Measurements from ENCODE around the gene GABRB2.
"Not testable (repeated sequence)": the region's sequence is repeated elsewhere in the genome, so short reads cannot be mapped to it uniquely, and the experiment has no call there.

The GABRB2 gene

DNA sequence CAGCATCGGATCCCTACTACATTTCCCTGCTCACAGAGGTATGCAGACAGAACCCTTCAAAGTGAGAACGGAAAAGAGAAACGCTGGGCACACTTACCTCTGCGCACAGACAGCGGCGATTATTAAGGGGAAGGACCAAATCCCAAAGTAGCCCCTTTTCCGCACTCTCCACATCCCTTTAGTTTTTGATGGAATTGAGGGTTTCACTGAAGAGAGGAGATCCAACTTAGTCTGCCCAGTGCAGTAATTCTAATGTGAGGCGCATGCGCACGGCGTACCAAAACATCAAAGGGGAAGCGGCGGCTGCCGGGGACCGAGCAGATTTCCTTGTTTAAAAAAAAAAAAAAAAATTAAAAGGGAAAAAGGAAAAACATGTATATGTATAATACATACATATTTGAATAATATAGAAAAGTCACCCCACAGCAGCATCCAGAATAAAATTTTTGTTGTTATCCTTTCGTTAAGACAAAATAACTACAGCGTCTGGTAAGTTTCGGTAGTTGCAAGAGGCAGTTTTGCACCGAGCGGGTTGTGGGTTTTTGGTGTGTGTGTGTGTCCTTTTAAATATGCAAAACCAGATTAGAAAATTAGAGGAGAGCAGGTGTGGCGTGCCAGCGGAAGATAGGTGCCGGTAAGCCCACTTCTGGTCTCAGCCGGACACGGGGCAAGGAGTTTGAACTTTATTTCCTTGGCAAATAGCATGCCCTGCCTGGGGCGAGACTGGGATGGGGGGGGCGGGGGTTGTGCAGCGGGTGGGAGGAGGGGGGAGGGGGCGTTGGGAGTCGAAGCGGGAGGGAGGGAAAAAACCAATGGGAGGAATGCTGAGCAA lies at the start of gene GABRB2:
TSS of gene GABRB2 (minus strand) at position 256 of the 832 bp plus-strand sequence. CDS start at position 174, 82 bp downstream.
- no peak for DNase-seq

DNA sequence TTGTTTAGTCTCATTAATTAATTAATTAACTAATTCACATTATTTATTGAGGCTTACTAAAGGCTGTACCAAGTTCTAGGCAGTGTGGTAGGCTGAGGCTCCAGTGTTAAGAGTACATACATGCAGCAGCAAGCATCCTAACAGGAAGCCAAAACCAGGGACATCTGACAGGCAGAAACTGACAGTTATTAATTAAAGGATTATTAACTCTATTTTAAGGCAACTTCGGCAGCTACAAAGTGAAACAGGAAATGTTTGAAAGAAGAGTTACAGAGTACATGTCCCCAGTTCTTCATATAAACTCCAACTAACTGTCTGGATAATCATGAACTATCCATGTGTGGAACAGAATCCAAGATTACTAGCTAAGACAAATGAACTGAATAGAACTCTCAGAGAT lies 39.3 kb upstream of the GABRB2 start:
- no peak for DNase-seq

DNA sequence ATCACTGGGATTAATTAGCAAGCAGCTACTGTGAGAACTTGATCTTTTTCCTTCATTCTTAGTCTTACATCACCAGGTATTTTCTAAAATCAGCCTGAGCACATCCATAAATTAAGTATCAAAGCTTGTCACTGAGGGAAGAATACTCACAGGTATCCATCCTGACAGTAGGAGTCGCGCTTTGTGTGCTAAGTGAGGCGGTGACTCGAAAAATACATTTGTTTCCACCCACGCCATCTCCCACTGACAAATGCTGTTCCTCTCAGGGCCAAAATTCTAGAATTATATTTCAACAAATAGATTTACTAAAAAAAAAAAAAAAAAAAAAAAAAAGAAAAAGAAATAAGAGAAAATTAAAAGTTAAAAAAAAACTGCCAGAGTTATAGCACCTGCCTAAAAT lies 34.1 kb upstream of the GABRB2 start:
- no peak for DNase-seq

DNA sequence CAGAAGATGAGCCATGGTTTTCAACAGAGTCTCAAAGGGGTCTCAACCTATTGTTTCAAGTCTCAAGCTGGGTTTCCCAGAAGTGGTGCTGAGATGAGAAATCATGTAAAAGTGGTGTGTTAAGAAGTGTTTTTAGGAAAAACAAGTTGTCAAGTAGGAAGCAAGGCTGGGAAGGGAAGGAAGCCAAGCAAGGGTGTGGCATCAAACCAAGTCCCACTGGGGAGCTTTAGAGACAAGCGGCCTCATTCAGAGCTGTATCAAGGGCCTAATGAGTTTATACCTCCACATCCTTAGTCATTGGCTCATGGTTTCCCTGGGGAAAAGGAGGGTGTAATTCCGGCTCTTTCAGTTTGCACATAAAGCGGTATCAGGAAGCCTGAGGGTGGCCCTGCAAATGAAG lies 26.4 kb upstream of the GABRB2 start:
- DNase-seq, result no peak

DNA sequence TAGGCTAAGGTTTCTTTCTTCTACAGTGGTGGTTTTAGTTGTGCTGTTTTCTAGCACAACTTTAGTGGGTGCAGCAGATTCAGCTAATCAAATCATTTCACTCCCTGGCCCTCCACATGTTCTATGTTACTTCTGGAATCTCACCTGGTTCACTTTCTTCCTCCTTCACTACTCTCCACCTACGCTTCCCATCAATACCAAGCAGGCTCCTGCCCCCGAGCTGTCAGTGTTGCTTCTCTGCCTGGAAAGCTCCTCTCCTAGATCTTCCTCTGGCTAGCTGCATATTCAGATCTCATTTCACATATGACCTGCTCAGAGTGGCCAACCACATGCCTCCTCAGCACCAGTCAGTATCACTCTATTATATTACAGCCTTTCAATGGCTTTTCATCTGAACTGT lies 19.6 kb upstream of the GABRB2 start:
- DNase-seq, result no peak

DNA sequence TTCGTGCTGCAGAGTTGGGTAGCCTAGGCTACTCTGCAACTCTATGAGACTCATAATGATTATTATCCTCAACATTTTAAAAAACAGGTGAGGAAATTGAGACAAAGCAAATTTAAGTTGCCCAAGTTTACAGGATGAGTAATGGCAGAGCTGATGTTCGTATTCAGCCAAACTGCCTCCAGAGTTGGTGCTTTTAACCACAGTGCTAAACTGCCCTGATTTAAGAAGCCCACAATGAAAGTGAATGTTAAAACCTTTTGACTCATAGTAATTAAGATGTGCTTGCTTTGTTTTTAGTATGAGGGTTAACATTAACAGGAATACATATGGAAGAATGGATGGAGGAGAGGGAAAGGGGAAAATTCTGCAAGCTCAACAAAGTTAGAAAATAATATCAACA lies 15.9 kb upstream of the GABRB2 start:
- DNase-seq, result no peak

DNA sequence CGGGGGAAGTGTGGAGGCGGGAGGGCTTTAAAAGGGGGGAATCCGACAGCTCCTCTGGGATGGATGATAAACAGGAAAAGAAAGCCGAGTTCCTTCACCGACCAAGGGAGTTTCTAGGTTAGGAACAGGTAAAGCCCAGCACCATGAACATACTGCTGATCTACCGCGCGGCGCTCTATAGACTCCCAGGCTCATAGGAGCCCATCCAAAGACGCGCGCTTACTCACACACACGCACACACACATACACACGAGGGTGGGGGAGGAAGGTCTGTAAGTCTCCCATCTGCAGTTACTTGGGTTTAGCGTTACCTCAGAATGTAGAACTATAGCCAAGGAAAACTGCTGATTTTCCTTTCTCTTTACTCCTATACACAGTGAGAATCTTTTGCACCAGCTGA lies 2.6 kb upstream of the GABRB2 start:
- DNase-seq, result no peak

DNA sequence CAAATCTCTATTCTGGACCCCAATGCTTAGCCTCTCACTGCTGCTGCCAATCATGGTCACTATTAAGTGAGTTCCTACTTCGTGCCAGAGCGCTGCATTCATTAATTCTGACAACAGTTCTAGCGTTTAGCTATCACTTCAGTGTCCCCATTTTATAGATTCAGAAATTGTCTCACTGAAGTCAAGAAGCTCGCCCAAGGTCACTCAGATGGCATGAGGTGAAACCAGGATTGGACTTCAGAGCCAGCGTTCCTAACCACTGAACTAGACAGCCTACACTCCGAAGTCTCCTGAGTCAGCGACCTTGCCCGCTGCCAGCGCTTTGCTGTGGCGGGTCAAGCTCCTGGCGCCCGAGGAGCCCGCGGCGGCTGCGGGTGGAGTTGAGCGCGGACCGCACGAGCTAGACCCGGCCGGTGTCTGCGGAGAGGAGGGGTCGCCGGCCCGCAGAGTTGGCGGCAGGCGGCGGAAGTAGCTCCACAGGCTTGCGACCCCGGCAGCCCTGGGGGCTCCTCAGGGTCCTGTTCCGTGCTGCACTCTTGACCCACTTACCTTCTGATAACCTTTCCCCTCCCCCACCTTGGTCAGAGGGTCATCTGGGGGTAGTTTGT lies 2.1 kb upstream of the GABRB2 start:
- no peak for DNase-seq

DNA sequence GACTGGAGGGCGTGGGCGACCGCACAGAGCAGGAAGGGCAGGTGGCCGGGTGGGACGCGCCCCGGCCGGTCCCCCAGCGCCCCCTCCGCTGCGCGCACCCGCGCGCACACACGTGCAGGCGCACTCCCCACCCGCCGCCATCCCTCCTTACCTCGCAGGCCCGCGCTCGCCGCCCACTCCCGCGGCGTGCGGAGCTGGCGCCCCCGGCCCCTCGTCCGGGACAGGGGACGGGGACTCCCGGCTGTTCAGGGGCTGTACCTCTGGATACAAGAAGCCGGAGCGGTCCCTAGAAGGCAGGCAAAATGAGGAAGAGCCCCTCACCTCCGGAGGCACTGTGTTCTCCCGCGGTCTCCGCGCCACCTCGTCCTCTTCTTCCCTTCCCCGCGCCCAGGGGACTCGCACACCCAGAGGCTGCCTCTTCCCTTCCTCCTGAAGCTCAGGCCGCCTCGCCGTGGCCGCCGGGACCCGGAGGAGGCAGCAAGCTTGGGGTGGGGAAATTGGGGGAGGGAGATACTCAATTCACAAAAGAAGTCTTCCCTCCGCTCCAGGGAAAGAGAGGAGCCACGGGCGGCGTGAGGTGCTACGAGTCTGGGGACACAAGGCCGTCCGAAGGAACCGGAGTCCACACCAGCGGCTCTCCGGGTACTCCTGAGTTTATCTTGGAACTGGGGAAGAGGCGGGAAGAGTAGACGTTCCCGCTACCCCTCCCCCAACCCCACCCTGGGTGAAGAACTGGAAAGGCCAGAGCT lies 1.4 kb upstream of the GABRB2 start:
- DNase-seq, result no peak

DNA sequence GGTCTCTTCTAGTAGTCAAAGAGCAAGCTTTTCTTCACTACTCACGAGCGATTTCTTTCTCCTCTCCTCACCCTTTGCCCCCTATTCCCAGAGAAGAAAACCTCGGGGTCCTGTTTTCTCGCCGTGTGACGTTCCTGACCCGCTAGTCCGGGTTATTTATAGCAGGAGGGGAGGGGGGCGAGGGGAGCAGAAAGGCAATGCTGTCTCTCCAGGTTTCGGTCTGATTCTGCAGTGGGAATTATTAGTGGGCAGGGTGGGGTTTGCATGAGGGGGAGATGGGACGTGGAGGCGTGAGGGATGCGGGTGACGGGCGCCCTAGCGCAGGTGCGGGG lies 847 bp upstream of the GABRB2 start:
- DNase-seq, result no peak

DNA sequence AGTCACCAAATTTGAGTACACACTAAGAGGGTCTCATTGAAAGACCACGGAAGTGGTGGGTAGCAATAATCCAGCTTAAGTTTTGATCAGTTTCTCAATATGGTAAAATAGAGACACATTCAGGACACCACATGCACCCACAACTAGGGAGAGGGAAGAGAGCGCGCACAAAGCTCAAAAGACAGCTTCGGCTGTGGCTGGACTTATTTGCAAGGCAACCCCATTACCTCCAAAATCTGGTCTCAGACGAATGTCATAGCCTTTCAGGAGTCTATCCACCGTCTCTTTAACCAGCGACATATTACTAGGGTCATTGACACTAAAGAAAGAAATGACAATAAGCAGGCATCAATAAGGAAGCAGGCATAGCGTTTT lies 443 bp downstream of the GABRB2 start:
- DNase-seq, result no peak

DNA sequence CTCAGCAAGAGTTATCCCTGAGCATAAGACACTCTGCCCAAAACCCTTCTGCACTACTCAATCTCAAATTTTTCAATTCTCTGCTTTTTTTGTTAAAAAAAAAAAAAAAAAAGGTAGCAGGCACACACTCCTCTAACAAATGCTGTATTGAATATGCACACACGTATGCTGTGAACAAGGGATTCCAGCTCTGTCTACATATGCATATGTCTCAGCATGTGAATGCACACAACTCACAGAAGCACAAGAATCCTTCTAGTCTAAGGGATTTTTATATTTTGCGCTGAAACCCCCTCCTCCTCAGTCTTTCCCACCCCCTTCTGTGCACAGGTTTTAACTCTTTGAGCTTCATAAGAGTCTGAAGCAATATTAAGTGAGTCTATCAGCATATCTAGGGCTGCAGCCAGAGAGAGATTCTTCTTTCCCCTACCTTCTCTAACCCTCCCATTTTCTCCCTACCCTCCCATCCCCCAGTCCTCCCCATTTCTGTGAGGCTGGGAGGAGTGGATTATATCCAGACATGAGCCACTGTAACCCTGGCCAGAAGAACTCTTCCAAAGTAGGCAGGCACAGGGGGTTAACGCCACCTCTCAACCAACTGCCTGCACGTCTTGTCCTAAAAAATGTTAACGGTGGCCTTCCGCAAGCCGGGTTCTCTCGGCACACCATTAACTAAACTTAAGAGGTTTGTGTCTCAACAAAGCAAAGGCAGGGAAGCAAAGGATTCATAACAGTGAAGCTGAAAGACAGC lies 1.0 kb downstream of the GABRB2 start:
- no peak for DNase-seq

DNA sequence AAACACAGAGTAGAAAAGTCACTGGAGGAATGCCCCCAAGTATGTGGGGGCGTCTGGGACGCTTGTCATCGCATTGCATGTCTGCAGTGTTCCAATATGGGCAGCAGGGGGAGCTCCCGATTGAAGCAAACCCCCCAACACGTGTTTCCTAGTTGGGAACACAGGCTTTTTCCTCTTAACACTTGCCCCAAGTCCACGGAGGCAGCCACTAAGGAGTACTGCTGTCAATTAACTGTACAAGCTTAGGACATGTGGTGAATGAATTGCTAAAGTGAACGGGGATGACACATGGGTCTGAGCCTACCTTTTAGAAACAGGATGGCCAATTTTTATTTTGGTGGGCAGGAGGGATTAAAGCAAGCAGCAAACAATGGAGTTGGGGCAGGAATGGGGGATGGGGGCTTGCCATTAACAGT lies 2.2 kb downstream of the GABRB2 start:
- DNase-seq, result no peak

DNA sequence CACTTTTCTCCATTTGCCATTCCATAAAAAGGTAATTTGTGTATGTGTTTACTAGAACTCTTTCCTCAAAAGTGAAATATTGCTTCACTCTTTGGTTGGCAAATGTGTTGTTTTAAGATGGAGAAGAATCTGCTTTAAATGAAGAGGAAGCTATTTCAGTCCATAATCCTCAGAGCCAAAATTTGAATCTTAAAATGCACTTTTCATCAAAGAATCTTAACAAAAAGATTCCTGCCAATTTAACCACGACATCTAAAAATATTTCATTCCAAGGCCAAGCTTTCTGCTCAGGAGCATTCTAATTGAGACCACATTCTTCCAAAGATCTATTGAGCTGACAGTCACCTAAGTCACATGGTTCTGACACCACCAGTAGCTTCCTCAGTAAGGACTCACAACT lies 7.5 kb downstream of the GABRB2 start:
- DNase-seq, result no peak

DNA sequence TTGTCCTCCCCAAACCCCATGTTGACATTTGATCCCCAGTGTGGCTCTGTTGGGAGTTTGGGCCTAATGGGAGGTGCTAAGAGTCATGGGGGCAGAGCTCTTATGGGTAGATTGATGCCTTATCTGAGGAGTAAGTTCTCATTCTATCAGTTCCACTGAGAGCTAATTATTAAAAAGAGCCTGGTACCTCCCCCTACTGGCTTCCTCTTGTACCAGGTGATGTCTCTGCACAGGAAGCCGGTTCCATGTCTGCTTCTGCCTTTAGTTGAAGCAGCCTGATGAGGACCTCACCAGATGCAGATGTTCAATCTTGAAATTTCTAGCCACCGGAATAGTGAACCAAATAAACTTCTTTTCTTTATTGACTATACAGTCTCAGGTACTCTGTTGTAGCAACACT lies 10.8 kb downstream of the GABRB2 start:
- no peak for DNase-seq

DNA sequence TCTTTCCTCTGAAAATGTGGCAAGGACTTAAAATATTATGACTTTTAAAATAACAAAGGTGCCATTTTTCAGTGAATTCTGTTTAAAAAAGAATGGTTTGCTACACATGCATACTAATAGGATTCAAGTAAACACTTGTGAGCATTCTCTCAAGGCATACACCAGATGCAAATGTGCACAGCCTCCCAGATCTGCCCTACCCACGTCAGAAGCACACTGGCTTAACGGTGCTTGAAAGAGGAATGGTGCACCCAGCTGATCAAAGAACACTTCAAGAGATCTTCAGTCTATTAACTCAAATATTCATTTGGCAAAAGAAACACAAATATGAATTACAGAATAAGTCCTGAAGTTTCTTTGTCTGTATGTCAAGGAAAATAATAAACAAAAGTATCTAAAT lies 15.8 kb downstream of the GABRB2 start:
- no peak for DNase-seq

DNA sequence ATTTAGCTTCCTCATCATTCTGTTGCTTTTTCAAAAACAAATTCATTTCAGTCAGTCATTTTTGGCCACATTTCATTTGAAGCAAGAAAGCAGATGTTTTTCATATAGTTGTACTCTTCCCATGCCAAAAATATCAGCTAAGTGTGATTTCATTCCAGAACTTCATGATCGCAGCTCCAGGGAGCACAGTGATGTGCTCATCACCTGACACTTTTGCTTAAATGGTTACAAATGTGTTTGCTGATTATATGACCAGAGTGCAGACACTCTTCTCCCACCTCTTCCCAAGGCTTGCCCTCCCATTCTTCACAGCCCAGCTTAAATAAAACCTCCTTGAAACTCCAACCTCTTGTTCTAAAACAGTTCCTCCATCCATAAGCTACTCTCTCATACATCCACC lies 32.6 kb downstream of the GABRB2 start:
- DNase-seq, result no peak

DNA sequence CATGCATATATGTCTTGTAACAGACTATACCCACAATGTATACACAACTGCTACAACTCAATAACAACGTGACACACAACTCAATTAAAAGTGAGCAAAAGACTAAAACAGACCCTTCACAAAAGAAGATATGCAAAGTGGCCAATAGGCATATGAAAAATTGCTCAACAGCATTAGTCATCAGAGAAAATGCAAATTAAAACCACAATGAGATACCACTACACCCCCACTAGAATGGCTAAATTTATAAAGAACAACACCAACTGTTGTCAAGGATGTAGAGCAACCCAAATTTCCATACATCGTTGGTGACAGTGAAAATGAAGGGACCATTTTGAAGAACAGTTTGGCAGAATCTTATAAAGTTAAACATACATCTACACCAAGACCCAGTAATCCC lies 38.9 kb downstream of the GABRB2 start:
- no peak for DNase-seq

DNA sequence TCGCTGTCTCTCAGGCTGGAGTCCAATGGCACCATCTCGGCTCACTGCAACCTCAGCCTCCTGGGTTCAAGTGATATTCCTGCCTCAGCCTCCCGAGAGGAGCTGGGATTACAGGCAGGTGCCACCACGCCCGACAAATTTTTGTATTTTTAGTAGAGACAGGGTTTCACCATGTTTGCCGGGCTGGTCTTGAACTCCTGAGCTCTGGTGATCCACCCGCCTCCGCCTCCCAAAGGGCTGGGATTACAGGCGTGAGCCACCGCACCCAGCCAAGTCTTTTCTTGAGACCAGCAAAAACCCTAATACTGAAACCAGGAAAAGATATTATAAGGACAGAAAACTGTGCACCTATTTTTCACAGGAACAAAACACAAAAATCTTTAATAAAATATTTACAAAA lies 41.4 kb downstream of the GABRB2 start:
- DNase-seq, result not testable (repeated sequence)

DNA sequence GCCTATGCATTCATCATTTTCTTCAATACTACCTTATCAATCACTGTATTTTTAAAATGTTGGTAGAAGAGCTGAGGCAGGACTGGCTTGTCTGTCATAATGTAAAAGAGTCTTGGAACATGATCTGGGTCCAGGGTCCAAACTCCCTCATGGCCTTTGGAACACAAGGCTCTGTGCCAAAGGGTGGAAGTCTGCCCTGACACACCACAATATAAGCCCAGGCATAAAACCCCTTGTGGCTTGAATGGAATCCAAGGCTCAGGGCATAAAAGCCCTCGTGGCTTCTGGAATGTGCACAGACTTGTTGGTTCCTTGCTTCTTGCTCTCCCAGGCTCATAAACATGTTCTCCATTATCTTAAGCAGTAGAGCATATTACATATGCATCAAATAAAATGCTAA lies 48.0 kb downstream of the GABRB2 start:
- no peak for DNase-seq

DNA sequence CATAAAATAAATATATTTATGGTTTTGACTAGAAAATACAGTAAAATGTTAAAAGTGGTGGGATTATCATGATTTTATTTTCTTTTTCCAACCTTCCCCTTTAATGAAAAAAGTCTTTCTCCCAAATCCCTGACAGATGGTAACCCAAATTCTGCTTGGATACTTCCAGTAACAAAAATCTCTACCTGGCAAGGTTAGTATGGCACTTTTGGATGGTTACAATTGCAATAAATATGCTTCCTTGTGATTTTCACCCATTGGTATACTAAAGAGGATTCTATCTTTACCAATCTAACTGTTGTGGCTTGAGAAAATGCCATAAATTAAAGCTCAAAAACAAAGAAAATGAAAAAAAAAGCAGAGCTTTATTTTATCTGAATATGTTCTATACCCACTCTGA lies 62.8 kb downstream of the GABRB2 start:
- no peak for DNase-seq

DNA sequence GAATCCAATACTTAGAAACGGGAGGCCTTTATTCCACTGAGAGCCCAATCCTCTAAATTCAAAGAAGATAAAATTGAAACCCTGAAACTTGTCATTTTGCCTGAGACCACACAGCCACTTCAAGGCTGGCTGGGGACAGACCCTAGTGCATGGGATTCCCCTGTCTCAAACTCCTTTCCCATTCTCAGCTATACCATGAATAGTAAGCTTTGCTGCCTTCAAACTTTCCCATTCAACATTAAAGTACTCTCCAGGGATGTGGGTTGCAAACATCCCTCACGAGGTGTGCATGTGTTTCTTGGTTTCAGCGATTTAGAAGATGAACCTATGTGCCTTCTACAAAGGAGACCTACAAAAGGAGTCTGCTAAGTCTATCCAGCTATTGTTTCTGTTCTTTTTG lies 64.6 kb downstream of the GABRB2 start:
- DNase-seq, result no peak

DNA sequence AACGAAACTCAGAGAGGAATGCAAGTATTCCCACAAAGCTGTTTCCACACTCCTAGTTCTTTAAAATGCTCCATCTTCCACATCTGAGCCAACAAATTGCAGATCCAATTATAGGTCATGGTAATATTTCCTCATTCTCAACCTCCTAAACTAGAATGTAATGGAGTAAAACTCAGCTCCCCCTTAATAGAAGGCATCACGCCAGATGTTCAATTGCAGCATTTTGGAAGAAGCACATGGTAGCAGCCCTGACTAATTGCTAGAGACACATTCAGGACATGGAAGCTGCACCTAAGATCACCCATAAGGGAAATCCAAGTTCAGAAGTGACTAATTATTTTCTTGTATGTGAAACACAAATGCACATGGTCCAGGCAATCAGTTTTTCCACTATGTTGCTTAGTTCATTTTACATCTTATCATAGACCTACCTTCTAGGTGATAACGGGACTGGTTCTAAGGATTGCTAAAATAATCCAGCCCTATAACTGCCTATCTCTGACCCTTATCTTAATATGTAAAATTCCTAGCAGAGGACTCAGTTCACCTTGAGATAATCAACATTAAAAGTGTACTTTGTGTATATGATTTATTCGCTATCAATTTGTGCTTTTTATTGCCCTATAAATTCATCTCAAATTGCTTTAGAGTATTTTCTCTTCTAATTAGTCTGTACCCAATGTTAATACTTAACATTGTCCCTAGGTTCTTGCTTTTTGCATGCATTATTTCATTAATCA lies 75.1 kb downstream of the GABRB2 start:
- DNase-seq, result no peak

Measured in activated naive CD4-positive, alpha-beta T cell treated with Interleukin-2 at 50 U/mL for 16 hours (primary cell).